Measurements from ENCODE around the gene ELOVL2.

Gene ELOVL2

GRCh38 chr6:11058406-11058805 lies 14.3 kb upstream of the ELOVL2 start:
- DNase-seq (ENCODE audit: low read depth): peak; percentile 38
- H3K4me3 ChIP-seq (ENCODE audit: low read length): no peak overlapping the region
- TF ChIP-seq, protein P1, sequence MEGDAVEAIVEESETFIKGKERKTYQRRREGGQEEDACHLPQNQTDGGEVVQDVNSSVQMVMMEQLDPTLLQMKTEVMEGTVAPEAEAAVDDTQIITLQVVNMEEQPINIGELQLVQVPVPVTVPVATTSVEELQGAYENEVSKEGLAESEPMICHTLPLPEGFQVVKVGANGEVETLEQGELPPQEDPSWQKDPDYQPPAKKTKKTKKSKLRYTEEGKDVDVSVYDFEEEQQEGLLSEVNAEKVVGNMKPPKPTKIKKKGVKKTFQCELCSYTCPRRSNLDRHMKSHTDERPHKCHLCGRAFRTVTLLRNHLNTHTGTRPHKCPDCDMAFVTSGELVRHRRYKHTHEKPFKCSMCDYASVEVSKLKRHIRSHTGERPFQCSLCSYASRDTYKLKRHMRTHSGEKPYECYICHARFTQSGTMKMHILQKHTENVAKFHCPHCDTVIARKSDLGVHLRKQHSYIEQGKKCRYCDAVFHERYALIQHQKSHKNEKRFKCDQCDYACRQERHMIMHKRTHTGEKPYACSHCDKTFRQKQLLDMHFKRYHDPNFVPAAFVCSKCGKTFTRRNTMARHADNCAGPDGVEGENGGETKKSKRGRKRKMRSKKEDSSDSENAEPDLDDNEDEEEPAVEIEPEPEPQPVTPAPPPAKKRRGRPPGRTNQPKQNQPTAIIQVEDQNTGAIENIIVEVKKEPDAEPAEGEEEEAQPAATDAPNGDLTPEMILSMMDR (IDR thresholded peaks at IDR 0.05; ENCODE audit: insufficient read depth, low read depth, low read length, missing control alignments): no peak

DNA sequence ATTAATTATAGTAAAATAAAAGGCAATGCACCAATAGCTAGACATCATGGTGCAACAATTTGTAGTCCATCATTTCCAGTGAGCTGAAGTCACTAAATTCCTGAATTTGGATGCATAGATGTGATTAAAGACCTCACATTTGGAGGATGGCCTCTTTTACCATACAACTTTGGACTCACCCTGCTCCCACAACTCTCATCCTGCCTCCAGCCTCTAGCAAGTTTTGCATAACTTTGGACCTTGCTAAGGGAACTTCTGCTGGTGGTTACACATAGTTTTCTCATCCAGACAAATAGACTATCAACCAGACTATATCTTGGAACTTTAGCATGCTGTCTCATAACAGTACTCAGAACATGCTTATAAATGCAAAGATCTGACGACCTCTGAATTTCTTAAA lies 12.8 kb upstream of the ELOVL2 start:
- no peak for DNase-seq (ENCODE audit: low read depth)
- H3K4me3 ChIP-seq (ENCODE audit: low read length): no peak overlapping the region
- TF ChIP-seq, protein P1 (IDR thresholded peaks at IDR 0.05; ENCODE audit: insufficient read depth, low read depth, low read length, missing control alignments): no peak

DNA sequence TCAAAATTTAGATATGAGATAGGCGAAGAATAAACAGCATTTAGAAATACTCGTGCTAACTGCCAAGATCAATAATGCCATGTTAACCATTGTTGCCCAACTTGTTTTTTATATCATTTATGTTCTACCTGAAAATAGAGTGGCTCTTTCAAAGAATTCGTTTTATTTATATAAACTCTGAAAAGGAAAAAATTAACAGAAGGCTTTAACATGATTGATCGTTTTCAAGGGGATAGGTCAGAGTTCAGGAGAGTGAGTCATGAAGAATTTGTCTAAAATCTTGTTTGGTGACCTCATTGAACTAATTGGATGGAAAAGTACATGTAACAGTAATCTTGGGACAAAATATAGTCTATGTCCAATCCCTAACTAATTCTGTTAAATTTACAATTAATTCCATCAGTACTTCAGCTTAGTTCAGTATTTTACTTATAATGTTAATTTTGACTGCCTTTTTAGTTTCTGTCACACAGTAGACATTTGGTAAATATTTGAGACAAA lies 11.1 kb upstream of the ELOVL2 start:
- H3K4me3 ChIP-seq (ENCODE audit: low read length): no peak overlapping the region
- TF ChIP-seq, protein P1 (IDR thresholded peaks at IDR 0.05; ENCODE audit: insufficient read depth, low read depth, low read length, missing control alignments): no peak
- no peak for DNase-seq (ENCODE audit: low read depth)

DNA sequence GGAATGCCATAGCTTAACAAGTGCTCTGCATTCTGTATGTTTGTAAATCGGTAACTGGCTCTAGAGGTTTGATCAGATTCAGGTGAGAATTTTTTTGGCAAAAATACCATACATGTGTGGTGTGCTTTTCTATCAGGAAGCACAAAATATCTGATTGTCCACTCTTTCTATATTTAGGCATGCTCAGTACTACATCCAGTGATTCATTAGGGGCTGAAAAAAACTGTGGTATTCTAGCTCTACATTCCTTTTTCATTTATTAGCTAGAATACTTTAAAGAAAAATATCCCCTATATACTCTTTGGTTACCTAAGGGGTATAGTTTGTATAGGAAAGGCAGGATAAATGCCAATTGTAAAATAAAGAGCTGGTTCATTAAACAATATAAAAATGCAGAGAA lies 10.6 kb upstream of the ELOVL2 start:
- DNase-seq (ENCODE audit: low read depth): no peak
- TF ChIP-seq, protein P1 (IDR thresholded peaks at IDR 0.05; ENCODE audit: insufficient read depth, low read depth, low read length, missing control alignments): no peak
- no peak overlapping the region for H3K4me3 ChIP-seq (ENCODE audit: low read length)

GRCh38 chr6:11053307-11053706 lies 9.2 kb upstream of the ELOVL2 start:
- no peak for DNase-seq (ENCODE audit: low read depth)
- TF ChIP-seq, protein P1 (IDR thresholded peaks at IDR 0.05; ENCODE audit: insufficient read depth, low read depth, low read length, missing control alignments): no peak
- H3K4me3 ChIP-seq (ENCODE audit: low read length): no peak overlapping the region

- peak; percentile 42 for DNase-seq (ENCODE audit: low read depth)
- TF ChIP-seq, protein P1 (IDR thresholded peaks at IDR 0.05; ENCODE audit: insufficient read depth, low read depth, low read length, missing control alignments): no peak
These were observed 6.6 kb upstream of the ELOVL2 start for GRCh38 chr6:11050731-11051130.

DNA sequence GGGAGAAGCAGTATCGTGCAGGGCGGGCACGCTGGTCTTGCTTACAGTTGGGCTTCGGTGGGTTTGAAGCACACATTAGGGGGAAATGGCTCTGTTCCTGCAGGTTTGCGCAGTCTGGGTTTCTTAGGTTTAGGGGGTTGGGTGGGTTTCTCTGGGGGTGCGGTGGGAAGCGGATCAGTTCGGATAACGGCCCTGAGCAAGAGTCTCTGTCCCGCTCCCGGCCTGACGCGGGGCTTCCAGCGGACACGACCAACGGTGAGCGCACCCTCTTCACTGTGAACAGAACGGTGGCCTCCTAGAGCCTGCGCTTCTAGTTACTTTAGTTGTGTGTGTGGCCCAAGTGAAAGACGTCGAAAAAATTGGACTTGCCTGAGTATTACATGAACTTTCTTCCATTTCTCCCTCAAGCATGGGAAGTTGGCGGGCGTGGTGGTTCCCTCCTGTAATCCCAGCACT lies 635 bp upstream of the ELOVL2 start:
- DNase-seq (ENCODE audit: low read depth): no peak
- peak overlapping the region; percentile 41 for H3K4me3 ChIP-seq (ENCODE audit: low read length)
- TF ChIP-seq, protein P1 (IDR thresholded peaks at IDR 0.05; ENCODE audit: insufficient read depth, low read depth, low read length, missing control alignments): no peak

More at GRCh38 chr6:11050731-11051130, 6.6 kb upstream of the ELOVL2 start:
- H3K4me3 ChIP-seq (ENCODE audit: low read length): no peak overlapping the region
